HepG2 (cell line): ENCODE measurements around the gene SLC25A22. TPM values are rescaled to one million over a fixed set of nuclear protein-coding genes. Genes with fewer than 3 reads are reported as not detected.

Experiments used
- ELF1 ChIP-seq: sonication (generic); formaldehyde crosslinking; IDR thresholded peaks from 2 replicates; pipeline ENCODE4 v1.4.0; 2020; ENCODE audit warnings: missing genetic modification reagents
- ERF ChIP-seq: IDR thresholded peaks from 2 replicates; pipeline ENCODE4 v1.6.1; 2018; ENCODE audit warnings: missing biosample characterization, missing genetic modification reagents
- FOSL1 ChIP-seq: sonication (generic); formaldehyde crosslinking; IDR thresholded peaks from 2 replicates; pipeline ENCODE4 v1.9.0; 2021; ENCODE audit warnings: missing genetic modification reagents, borderline replicate concordance
- GTF2F1 ChIP-seq: fragments of 150-350 bp; IDR thresholded peaks from 2 replicates; pipeline ENCODE4 v1.6.1; 2014; ENCODE audit warnings: low read length
- HNRNPH1 ChIP-seq: fragments of 200-400 bp; formaldehyde crosslinking; optimal IDR thresholded peaks from 2 replicates; pipeline ENCODE3; 2017; ENCODE audit warnings: mild to moderate bottlenecking, low read depth, low read length
- HOMEZ ChIP-seq: IDR thresholded peaks from 2 replicates; pipeline ENCODE4 v1.6.1; 2016; ENCODE audit warnings: low read depth
- MXI1 ChIP-seq: IDR thresholded peaks from 3 replicates; pipeline ENCODE4 v1.6.1; 2012; ENCODE audit warnings: low read depth, low read length, inconsistent platforms, borderline replicate concordance
- RBAK ChIP-seq: sonication (generic); formaldehyde crosslinking; IDR thresholded peaks from 2 replicates; pipeline ENCODE4 v1.5.1; 2020; ENCODE audit warnings: mild to moderate bottlenecking, missing genetic modification reagents
- SIN3B ChIP-seq: fragments of 150-350 bp; IDR thresholded peaks from 2 replicates; pipeline ENCODE4 v1.6.1; 2014; ENCODE audit warnings: low read length
- SP2 ChIP-seq: sonication (generic); formaldehyde crosslinking; IDR thresholded peaks from 2 replicates; pipeline ENCODE4 v1.5.1; 2020; ENCODE audit warnings: mild to moderate bottlenecking, missing genetic modification reagents
- TSC22D2 ChIP-seq: sonication (generic); formaldehyde crosslinking; IDR thresholded peaks from 2 replicates; pipeline ENCODE4 v1.5.1; 2020; ENCODE audit warnings: missing genetic modification reagents, mild to moderate bottlenecking, borderline replicate concordance
- ZNF205 ChIP-seq: IDR thresholded peaks from 2 replicates; pipeline ENCODE4 v1.6.1; 2018; ENCODE audit warnings: missing biosample characterization, missing genetic modification reagents
- ZNF747 ChIP-seq: sonication (generic); formaldehyde crosslinking; IDR thresholded peaks from 2 replicates; pipeline ENCODE4 v1.8.1; 2023; ENCODE audit warnings: missing genetic modification reagents, mild to moderate bottlenecking, borderline replicate concordance
- ZNF770 ChIP-seq: sonication (generic); formaldehyde crosslinking; IDR thresholded peaks from 2 replicates; pipeline ENCODE4 v1.5.0; 2020; ENCODE audit warnings: mild to moderate bottlenecking, missing genetic modification reagents
- ZNF780A ChIP-seq: sonication (generic); formaldehyde crosslinking; IDR thresholded peaks from 2 replicates; pipeline ENCODE4 v1.8.0; 2022; ENCODE audit warnings: mild to moderate bottlenecking, missing genetic modification reagents, moderate library complexity
- ZNF878 ChIP-seq: sonication (generic); formaldehyde crosslinking; IDR thresholded peaks from 2 replicates; pipeline ENCODE4 v1.8.1; 2023; ENCODE audit warnings: mild to moderate bottlenecking, missing genetic modification reagents, moderate library complexity
- ZSCAN20 ChIP-seq: sonication (generic); formaldehyde crosslinking; IDR thresholded peaks from 2 replicates; pipeline ENCODE4 v1.4.0; 2020; ENCODE audit warnings: missing genetic modification reagents, mild to moderate bottlenecking, borderline replicate concordance
- polyA plus RNA-seq, 8 experiments: library from polyadenylated mRNA; depleted of rRNA in 3 of 8; stranded (reverse) in 7 of 8; unstranded in 1 of 8; fragments of >200 nt; fragmentation: Illumina TruSeq in 4 of 8; extraction: Trizol in 4 of 8; gene quantifications; 2 replicates each; pipeline versions ENCODE4 v1.2.1 to v1.2.3, GENCODE V29; 2011 to 2016; ENCODE audit warnings: low read depth in 4 of 8, missing spikeins in 1 of 8, mixed read lengths in 1 of 8; ENCODE audit not compliant: insufficient read depth in 1 of 8
- total RNA-seq, 5 experiments: library from RNA; depleted of rRNA; stranded (reverse); fragments of >200 nt; fragmentation: Illumina TruSeq; extraction: Trizol; gene quantifications; 2 replicates each; pipeline ENCODE4 v1.2.3, GENCODE V29; 2016; ENCODE audit warnings: low read depth in 1 of 5
- TF ChIP-seq, protein P1 (sequence below): sonication (generic); formaldehyde crosslinking; IDR thresholded peaks from 2 replicates; pipeline ENCODE4 v1.4.0; 2020; ENCODE audit warnings: missing genetic modification reagents, borderline replicate concordance
- TF ChIP-seq, protein P2 (sequence below), 2 experiments: sonication (generic) in 1 of 2; formaldehyde crosslinking in 1 of 2; IDR thresholded peaks; 2 replicates each; pipeline versions ENCODE4 v1.5.1 to v1.6.1; 2011 to 2020; ENCODE audit warnings: borderline replicate concordance in 1 of 2, low read depth in 1 of 2, low read length in 1 of 2, mild to moderate bottlenecking in 1 of 2, missing genetic modification reagents in 1 of 2, moderate library complexity in 1 of 2

Gene SLC25A22
- total and polyA plus RNA-seq, 2 of the 13 experiments (the other 11 are each of a cell fraction or from before 2014, with no cell fraction given) = 12.4 to 19.2 TPM

DNA sequence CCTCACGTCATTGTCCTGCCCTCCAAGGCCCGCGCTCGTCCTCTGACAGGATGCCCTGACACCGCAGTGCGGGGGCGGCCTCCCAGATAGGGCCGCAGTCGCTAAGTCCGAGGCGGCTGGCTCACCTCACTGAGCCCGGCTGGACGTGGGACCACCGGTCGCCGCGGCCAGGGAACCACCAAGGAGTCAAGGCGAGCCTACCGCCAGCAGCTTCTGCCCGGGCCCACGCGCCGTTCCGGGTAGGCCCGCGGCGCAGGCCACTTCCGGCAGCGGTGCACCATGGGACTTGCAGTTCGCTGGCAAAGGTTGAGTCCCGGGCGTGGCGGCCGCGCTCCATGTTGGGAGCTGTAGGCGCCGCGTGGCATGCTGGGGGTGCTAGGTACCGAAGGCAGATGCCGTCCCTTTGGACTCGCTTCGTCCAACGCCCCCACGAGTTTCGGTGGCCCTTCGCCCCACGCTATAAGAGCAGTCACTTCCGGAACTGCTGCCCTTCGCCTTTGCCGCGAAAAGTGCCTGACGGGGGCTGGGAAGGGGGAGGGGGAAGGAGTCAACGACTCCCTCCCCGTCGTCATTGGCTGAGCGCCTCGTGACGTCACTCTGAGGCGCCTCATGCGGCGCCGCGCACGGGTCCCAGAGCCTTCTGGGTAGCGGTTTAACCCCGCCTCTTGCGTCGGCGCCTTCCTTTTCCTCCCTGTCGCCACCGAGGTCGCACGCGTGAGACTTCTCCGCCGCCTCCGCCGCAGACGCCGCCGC lies 11.4 kb upstream of the SLC25A22 start, which contains the start of gene RPLP2 (continued):
- peak; percentile 78; the same call in 2 of the 3 replicates for TF ChIP-seq MXI1
- peak; percentile 34 for TF ChIP-seq ERF
- TF ChIP-seq GTF2F1 = peak; percentile 87; the same call in 1 of the 2 replicates
- TF ChIP-seq, protein P1, sequence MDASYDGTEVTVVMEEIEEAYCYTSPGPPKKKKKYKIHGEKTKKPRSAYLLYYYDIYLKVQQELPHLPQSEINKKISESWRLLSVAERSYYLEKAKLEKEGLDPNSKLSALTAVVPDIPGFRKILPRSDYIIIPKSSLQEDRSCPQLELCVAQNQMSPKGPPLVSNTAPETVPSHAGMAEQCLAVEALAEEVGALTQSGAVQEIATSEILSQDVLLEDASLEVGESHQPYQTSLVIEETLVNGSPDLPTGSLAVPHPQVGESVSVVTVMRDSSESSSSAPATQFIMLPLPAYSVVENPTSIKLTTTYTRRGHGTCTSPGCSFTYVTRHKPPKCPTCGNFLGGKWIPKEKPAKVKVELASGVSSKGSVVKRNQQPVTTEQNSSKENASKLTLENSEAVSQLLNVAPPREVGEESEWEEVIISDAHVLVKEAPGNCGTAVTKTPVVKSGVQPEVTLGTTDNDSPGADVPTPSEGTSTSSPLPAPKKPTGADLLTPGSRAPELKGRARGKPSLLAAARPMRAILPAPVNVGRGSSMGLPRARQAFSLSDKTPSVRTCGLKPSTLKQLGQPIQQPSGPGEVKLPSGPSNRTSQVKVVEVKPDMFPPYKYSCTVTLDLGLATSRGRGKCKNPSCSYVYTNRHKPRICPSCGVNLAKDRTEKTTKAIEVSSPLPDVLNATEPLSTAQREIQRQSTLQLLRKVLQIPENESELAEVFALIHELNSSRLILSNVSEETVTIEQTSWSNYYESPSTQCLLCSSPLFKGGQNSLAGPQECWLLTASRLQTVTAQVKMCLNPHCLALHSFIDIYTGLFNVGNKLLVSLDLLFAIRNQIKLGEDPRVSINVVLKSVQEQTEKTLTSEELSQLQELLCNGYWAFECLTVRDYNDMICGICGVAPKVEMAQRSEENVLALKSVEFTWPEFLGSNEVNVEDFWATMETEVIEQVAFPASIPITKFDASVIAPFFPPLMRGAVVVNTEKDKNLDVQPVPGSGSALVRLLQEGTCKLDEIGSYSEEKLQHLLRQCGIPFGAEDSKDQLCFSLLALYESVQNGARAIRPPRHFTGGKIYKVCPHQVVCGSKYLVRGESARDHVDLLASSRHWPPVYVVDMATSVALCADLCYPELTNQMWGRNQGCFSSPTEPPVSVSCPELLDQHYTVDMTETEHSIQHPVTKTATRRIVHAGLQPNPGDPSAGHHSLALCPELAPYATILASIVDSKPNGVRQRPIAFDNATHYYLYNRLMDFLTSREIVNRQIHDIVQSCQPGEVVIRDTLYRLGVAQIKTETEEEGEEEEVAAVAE (CRISPR knock-in tag) = peak; percentile 87
- TF ChIP-seq FOSL1 (CRISPR knock-in tag) = no peak
- no peak for TF ChIP-seq HOMEZ (CRISPR knock-in tag)
- TF ChIP-seq RBAK (CRISPR knock-in tag) = no peak
- no peak; the same call in 1 of the 2 replicates for TF ChIP-seq ZSCAN20 (CRISPR knock-in tag)
- TF ChIP-seq SP2 = peak; percentile 72
- no peak for TF ChIP-seq ZNF878
- 0 out of 2 replicates have a peak, but pooled peaks have one; percentile 8 for TF ChIP-seq TSC22D2 (CRISPR knock-in tag)
- TF ChIP-seq SIN3B = peak; percentile 49; the same call in 1 of the 2 replicates
- TF ChIP-seq HNRNPH1 = no peak
- no peak; the same call in 1 of the 2 replicates for TF ChIP-seq ZNF205 (CRISPR knock-in tag)
- TF ChIP-seq ZNF747 (CRISPR knock-in tag) = peak; percentile 66; the same call in 1 of the 2 replicates
- peak; percentile 57; the same call in 1 of the 2 replicates for TF ChIP-seq ZNF780A
- TF ChIP-seq ZNF770 (CRISPR knock-in tag) = no peak
- TF ChIP-seq ELF1 (CRISPR knock-in tag) = peak; percentile 99
- TF ChIP-seq, protein P2, sequence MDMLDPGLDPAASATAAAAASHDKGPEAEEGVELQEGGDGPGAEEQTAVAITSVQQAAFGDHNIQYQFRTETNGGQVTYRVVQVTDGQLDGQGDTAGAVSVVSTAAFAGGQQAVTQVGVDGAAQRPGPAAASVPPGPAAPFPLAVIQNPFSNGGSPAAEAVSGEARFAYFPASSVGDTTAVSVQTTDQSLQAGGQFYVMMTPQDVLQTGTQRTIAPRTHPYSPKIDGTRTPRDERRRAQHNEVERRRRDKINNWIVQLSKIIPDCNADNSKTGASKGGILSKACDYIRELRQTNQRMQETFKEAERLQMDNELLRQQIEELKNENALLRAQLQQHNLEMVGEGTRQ (IDR thresholded peaks at IDR 0.05; ENCODE audit: low read depth, low read length) = 0 out of 2 replicates have a peak, but pooled peaks have one; percentile 5
- TF ChIP-seq, protein P2 (CRISPR knock-in tag; IDR thresholded peaks at IDR 0.05; ENCODE audit: borderline replicate concordance) = no peak; the same call in 1 of the 2 replicates
